Fibroblast of the aortic adventitia (primary cell): ENCODE data around the gene DVL3. TPM values are rescaled to one million over a fixed set of nuclear protein-coding genes. Genes with fewer than 3 reads are reported as not detected.

Source experiments
- DNase-seq: peaks from one replicate; pipeline ENCODE4 v3.0.0-alpha.2; 2010; ENCODE audit warnings: low read depth
- H3K4me3 ChIP-seq: 2 replicates; pipeline ENCODE4 v1.5.1; 2011; ENCODE audit warnings: low read depth, mild to moderate bottlenecking, control low read depth, low read length, moderate library complexity
- total RNA-seq: library from RNA; depleted of rRNA; stranded (reverse); fragments of >200 nt; gene quantifications from 2 replicates; pipeline ENCODE4 v1.2.3, GENCODE V29; 2012; ENCODE audit warnings: low replicate concordance
- TF ChIP-seq, protein P1 (sequence below): IDR thresholded peaks from 2 replicates; pipeline ENCODE4 v1.5.1; 2011; ENCODE audit warnings: mild to moderate bottlenecking, low read length, control low read depth, inconsistent platforms; ENCODE audit not compliant: insufficient read depth

Gene DVL3
- total RNA-seq, 1 donor = 28.2 TPM

GRCh38 chr3:184171562-184171961 lies 16.4 kb downstream of the DVL3 start:
- no peak for DNase-seq
- no peak overlapping the region for H3K4me3 ChIP-seq
- TF ChIP-seq, protein P1, sequence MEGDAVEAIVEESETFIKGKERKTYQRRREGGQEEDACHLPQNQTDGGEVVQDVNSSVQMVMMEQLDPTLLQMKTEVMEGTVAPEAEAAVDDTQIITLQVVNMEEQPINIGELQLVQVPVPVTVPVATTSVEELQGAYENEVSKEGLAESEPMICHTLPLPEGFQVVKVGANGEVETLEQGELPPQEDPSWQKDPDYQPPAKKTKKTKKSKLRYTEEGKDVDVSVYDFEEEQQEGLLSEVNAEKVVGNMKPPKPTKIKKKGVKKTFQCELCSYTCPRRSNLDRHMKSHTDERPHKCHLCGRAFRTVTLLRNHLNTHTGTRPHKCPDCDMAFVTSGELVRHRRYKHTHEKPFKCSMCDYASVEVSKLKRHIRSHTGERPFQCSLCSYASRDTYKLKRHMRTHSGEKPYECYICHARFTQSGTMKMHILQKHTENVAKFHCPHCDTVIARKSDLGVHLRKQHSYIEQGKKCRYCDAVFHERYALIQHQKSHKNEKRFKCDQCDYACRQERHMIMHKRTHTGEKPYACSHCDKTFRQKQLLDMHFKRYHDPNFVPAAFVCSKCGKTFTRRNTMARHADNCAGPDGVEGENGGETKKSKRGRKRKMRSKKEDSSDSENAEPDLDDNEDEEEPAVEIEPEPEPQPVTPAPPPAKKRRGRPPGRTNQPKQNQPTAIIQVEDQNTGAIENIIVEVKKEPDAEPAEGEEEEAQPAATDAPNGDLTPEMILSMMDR = no peak

- DNase-seq = peak; percentile 95
- no peak overlapping the region for H3K4me3 ChIP-seq
- TF ChIP-seq, protein P1 = no peak
These were observed 17.6 kb downstream of the DVL3 start for GRCh38 chr3:184172681-184173373.

DNA sequence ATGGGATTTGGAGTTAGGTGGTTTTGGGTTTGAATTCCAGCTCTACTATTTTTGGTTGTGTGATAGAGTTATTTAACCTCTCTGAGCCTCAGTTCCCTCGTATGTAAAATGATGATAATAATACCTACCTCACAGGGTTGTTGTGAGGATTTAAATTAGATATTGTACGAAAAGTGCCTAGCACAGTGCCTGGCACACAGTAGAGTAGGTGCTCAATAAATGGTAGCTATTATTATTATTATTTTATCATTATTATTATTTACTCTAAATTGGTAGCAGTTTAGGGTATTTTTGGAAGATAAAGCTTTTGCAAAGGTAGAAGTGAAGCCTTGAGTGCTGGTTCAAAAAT lies 18.2 kb downstream of the DVL3 start:
- TF ChIP-seq, protein P1 = no peak
- H3K4me3 ChIP-seq = no peak overlapping the region
- no peak for DNase-seq

DNA sequence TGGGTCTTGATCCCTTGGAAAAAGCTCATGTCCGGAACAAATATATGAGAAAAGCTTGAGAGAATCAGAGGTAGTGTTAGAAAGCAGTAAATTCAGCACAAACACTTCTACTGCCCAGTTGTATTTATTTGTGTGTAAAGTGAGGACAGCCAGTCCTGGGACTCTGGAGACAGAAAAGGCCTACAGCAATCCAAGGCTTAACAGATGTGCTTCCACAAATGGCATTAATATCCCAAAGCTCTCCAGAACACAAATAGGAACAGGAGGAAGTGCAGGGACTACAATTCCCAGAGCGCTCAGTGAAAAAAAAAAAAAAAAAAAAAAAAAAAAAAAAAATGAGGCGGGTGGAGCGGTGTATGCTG lies 19.1 kb downstream of the DVL3 start:
- H3K4me3 ChIP-seq = no peak overlapping the region
- DNase-seq = no peak
- TF ChIP-seq, protein P1 = no peak

DNA sequence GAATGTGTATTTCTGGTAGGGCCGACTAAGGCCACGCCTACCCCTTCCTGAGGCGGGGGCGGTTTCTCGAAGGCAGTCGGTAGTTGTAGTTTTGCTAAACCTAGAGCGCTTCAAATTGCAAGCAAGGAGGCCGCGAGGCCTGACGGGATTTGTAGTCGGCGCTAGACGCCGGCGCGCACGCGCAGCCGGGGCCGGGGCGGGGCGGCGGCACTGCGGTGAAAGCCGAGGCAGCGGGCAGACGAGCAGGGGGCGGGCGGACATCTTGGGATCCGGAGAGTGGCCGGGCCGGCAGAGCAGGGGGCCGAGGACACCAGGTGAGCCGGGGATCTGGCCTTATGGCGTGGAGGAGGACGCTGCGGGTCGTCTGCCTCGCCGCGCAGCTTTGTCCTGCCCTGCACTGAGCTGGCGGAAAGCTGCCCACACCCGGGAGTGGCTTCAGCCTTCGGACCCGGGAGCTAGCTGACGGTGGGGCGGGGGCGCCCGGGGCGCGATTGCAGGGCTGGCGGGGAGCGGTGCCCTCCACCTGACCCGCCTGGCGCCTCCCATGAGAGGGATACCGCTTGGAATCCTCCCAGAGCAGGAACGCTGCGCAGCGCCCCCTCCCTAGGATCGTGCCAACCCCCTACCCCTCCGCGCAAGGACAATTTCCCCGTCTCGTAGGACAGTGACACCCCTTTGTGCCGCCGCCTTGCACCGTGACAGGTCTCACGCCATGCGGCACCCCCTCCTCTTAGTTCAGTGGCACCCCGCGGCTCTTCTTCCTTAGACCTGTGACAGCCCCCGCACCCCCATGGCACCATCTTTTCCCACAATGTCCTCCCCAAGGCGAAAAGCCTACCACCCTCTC lies 19.7 kb downstream of the DVL3 start, which contains the start of gene AP2M1:
Gene AP2M1, plus strand, starts transcription at position 210 of the 847 bp plus-strand sequence. CDS start 2,139 bp downstream, outside the sequence.
- peak; percentile 99 for DNase-seq
- TF ChIP-seq, protein P1 = no peak
- peak within 1 kb of the TSS; percentile 97 for H3K4me3 ChIP-seq

DNA sequence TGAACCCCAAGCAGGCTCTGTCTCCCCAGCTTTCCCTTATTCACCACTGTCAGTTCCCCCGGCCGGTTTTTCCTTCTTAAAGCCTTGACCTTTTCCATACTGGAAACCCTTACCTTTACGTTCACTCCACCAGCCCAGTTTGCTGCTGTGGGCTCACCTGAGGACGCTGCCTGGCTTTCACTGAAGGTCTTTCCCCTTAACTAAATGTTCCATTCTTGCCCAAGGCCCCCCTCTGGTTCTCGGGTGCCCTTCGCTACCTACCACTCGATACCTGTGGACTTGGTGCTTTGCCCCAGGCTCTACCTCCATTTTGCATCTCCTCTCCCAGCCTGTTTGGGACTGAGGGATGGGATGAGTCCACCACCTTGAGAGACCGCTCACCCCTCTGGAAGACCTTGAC lies 20.3 kb downstream of the DVL3 start:
- H3K4me3 ChIP-seq = peak overlapping the region; percentile 97
- TF ChIP-seq, protein P1 = no peak
- no peak for DNase-seq
